ENCODE results near the gene EGF.

Gene EGF

GRCh38 chr4:109962401-109962800, 49.7 kb downstream of the EGF start:
- H3K27ac ChIP-seq, result no peak overlapping the region
- TF ChIP-seq ZFX (IDR thresholded peaks at IDR 0.05), result no peak
- TF ChIP-seq, protein P1, sequence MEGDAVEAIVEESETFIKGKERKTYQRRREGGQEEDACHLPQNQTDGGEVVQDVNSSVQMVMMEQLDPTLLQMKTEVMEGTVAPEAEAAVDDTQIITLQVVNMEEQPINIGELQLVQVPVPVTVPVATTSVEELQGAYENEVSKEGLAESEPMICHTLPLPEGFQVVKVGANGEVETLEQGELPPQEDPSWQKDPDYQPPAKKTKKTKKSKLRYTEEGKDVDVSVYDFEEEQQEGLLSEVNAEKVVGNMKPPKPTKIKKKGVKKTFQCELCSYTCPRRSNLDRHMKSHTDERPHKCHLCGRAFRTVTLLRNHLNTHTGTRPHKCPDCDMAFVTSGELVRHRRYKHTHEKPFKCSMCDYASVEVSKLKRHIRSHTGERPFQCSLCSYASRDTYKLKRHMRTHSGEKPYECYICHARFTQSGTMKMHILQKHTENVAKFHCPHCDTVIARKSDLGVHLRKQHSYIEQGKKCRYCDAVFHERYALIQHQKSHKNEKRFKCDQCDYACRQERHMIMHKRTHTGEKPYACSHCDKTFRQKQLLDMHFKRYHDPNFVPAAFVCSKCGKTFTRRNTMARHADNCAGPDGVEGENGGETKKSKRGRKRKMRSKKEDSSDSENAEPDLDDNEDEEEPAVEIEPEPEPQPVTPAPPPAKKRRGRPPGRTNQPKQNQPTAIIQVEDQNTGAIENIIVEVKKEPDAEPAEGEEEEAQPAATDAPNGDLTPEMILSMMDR (conservative IDR thresholded peaks at IDR 0.05), result no peak

DNA sequence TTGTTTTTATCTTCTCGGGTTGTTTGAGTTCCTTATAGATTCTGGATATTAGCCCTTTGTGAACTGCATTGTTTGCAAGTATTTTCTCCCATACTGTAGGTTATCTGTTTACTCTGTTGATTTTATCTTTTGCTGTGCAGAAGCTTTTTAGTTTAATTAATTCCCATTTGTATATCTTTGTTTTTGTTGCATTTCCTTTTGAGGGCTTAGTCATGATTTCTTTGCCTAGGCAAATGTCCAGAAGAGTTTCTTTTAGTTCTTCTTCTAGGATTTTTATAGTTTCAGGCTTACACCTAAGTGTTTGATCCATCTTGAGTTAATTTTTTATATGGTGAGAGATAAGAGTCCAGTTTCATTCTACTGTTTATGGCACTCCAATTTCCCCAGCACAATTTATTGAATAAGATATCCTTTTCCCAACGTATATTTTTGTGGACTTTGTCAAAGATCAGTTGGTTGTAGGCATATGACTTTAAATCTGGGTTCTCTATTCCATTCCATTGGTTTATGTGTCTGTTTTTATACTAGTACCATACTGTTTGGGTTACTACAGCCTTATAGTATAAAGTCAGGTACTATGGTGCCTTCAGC, 54.3 kb downstream of the EGF start:
- no peak for TF ChIP-seq ZFX (IDR thresholded peaks at IDR 0.05)
- TF ChIP-seq, protein P1 (conservative IDR thresholded peaks at IDR 0.05), result no peak
- no peak overlapping the region for H3K27ac ChIP-seq

DNA sequence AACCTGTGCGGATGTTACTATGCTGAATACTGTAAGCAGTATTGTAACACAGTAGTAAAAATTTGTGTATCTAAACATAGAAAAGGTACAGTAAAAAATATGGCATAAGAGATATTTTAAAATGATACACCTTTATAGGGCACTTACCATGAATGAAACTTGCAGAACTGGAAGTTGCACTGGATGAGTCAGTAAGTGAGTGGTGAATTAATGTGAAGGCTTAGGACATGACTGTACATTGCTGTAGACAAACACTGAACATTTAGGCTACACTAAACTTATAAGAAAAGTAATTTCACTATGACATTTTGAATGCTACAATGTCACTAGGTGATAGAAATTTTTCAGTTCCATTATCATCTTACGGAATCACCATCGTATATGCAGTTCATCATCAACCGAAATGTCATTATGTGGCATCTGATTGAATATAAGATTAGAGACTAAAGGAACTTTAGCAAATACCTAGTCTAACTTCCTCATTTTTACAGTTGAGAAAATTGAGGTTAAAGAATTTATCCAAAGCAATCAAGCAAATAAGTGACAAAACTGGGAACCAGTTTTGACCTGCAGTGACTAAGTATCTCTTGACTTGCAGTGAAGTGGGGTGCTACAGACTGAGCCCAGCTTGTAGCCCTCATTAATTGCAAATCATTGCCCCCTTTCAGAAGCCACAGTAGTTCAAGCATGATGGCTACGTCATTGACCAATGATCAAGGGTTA, 55.3 kb downstream of the EGF start:
- TF ChIP-seq, protein P1 (conservative IDR thresholded peaks at IDR 0.05), result no peak
- no peak for TF ChIP-seq ZFX (IDR thresholded peaks at IDR 0.05)
- H3K27ac ChIP-seq, result no peak overlapping the region; the same call in 1 of the 2 replicates

DNA sequence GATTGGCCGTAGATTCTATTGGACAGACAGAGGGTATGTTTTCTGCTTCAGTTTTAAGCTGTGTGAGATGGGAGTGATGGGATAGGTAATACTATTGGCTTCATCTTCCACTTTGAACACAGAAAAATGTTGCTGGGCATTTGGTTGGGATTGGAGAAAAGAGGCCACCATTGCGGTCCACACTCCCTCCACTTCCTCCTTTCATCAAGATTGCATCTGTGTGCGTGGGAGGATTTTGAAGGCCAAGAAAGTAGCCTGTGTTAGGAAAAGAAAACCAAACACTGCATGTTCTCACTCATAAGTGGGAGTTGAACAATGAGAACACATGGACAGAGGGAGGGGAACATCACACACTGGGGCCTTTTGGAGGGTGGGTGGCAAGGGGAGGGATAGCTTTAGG, 56.4 kb downstream of the EGF start:
- TF ChIP-seq, protein P1 (conservative IDR thresholded peaks at IDR 0.05), result no peak
- no peak for TF ChIP-seq ZFX (IDR thresholded peaks at IDR 0.05)
- H3K27ac ChIP-seq, result no peak overlapping the region

- no peak for TF ChIP-seq ZFX (IDR thresholded peaks at IDR 0.05)
- TF ChIP-seq, protein P1 (conservative IDR thresholded peaks at IDR 0.05), result no peak
- no peak overlapping the region for H3K27ac ChIP-seq
These were observed 57.2 kb downstream of the EGF start for GRCh38 chr4:109969919-109970318.

DNA sequence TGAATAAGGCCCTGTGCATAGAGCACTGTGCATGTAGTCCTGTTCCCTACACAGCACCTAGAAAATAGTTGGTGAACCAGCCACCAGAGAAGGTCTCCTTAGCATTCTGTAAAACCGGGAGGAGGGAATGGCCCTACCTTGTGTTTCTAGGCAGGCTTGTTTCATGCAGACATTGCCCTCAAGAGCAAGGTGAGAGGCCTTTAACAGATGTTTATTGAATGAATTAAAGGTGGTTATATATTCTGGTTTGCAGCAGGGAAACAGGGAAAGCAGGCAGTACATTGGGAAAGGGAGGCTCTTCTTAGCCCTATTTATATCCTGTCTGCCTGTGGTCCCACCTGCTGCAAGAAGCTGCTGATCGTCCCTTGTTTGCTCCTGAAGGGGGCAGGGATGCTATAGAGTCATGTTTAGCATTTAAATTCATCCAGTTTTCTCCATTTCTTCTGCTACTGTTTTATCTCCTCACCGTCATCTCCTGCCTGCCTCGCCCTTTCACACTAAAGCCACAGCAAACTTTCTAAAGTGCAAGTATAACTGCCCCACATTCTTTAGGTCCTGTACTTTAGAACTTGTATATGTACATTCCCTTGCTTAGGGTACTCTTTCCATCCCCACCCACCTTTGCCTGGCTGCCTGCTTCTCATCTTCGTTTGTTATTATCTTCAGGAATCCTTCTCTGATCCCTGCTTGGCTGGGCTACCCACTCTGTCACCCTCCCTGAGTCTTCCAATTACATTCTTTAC, 60.3 kb downstream of the EGF start:
- peak overlapping the region; percentile 31; the same call in 1 of the 2 replicates for H3K27ac ChIP-seq

More for the DNA sequence above, 60.3 kb downstream of the EGF start:
- TF ChIP-seq, protein P1 (conservative IDR thresholded peaks at IDR 0.05), result no peak
- TF ChIP-seq ZFX (IDR thresholded peaks at IDR 0.05), result no peak

All from C4-2B (cell line).